Activated CD4-positive, alpha-beta T cell treated with anti-CD3 and anti-CD28 coated beads, Interleukin-2, amount 50 U/mL, for 16 hours (primary cell): ENCODE measurements around the gene HELLS.
"Not testable (repeated sequence)": the region's sequence is repeated elsewhere in the genome, so short reads cannot be mapped to it uniquely, and the experiment has no call there.

Source experiments
- DNase-seq: peaks from one replicate; pipeline ENCODE4 v3.0.0-alpha.2; 2020

HELLS gene

DNA sequence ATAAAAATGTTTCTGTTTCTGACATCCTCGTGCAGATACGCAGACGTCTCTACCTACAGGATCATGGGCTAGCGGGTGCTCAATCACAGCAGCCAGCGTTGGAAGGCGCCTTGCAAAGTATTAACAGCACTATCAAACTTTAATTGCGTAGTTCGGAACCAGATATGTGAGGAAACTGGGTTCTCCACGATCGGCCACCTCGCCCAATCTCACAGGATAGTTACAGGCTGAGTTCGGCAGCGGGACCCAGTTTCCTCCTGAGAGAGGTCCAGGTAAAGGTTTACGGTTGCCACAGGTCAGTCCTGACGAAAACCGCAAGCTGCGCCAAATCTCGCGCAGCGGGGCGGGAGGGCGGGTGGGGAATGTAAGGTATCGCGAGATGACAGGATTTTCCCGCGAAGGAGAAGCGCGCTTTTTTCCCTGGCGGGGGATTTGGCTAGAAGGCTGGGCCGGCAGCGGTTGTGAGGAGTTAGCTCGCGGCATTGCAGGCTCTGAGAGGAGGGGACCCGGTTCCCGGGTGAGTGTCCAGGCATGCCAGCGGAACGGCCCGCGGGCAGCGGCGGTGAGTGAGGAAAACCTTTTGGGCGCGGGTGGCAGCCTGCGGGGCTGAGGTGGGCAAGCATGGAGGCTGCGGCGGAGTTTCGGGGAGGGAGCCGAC, at the start of gene HELLS:
TSS of gene HELLS (plus strand) at position 398 of the 658 bp plus-strand sequence. CDS start at position 532, 134 bp downstream.
- peak; percentile 90 for DNase-seq

DNA sequence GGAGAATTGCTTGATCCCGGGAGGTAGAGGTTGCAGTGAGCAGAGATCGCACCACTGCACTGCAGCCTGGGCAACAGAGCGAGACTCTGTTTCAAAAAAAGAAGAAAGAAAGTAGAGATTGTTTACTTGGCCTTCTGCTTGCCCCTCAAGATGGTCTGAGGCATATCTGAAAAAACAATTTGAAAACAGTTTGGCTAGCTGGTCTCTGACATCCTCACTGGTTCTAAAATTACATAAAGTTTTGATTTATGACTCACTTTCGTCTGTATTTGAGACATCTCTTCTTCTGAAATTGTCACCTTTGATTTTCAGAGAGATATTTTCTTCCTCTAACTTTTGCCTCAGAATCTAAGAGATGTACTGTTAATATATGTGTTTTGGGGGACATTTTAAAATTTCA, 49.6 kb upstream of the HELLS start:
- DNase-seq: peak; percentile 62

DNA sequence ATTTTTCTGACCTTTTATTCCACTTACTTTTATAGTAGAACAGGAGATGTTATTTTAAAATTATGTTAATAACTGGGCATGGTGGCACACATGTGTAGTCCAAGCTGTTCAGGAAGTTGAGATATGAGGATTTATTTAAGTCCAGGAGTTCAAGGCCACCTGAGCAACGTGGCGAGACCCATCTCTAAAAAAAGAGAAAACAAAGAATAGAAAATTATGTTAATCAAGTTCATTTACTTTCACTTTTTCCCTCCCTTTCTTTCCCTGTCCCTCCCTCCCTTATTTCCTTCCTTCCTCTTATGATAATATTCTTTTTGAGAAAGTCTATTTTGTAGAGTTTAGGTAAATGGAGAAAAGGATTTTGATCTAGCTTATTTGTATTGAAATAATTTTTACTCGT, 48.9 kb upstream of the HELLS start:
- DNase-seq: no peak

DNA sequence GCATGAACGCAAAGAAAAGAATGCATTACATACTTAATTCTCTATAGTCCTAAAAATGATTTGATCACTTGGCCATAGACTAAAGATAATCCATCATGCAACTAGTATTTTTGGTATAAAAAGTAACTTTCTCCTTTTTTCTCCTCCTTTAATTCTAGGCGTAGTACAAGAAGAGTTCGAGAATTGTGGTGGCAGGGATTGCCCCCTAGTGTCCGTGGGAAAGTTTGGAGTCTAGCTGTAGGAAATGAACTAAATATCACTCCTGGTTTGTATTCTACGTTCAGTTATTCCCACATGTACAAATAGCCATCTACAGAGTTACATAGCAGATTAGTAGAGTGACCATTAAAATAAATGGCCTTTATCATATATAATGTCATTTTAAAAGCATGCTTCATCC, 45.5 kb upstream of the HELLS start:
- DNase-seq: no peak

DNA sequence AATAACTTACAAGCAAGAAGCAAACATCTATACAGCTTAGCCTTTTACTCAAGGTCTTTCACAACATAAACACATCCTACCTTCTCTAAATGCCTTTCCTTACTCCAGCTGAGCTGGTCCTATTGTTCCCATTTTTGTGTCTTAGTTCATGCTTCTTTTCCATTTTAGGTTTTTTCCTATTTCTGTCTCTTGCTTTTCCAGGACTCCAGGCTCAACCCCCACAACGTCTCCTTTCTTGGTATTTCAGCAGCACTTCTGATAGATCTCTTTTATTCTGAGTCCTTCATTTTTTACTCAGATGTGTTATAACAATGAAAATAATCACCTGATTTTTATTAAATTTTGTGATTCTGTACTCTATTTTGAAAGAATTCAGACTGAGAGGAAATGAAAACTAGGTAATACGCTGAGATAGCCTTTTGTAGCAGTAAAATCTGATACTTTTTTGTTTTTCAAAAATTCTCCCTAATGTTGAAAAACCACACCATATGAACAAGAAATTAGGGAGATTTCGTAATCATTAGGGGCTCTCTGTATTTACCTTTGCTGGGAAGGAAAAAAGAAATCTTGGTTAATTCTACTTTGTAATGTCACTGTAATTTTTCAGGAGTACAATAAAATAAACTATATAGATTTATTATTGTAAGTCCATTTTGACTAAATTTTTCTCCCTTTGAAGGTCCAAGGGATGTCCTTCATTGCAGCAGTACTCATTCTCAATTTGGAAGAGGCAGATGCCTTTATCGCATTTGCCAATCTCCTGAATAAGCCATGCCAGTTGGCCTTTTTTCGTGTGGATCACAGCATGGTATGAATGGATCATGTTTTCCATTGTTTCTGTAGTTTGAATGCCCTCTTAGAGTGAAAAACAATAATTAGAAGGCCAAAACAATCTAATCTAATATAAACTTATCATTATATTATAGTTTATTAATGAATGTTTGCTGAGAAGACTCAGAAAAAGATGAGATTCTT, 24.0 kb upstream of the HELLS start:
- no peak for DNase-seq

DNA sequence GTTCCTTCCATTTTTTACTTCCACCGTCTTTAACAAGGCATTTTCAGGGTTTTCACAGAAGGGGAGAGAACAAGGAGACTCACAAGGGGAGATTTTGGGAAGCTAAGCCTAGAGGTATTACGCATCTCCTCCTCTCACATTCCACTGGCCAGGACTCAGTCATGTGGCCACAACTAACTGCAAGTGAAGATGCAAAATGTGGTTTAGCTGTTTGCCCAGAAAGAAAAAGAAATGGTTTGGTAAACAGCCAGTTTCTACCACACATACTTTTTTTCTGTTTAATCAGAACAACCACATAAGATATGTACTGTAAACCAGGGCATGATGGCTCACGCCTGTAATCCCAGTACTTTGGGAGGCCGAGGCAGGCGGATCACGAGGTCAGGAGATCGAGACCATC, 21.4 kb upstream of the HELLS start:
- DNase-seq: no peak

DNA sequence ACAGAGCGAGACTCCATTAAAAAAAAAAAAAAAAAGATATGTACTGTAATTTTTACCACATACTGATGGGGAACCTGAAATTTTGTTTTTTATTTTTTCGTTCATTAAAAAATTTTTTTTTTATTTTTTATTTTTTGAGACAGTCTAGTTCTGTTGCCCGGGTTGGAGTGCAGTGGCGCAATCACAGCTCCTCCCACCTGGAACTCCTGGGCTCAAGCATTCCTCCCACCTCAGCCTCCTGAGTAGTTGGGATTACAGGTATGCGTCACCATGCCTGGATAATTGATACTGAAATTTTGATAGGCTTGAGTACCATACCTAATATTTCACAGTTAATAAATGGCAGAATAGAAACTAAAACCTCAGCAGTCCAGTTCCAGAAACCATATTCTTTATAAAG, 20.9 kb upstream of the HELLS start:
- no peak for DNase-seq

DNA sequence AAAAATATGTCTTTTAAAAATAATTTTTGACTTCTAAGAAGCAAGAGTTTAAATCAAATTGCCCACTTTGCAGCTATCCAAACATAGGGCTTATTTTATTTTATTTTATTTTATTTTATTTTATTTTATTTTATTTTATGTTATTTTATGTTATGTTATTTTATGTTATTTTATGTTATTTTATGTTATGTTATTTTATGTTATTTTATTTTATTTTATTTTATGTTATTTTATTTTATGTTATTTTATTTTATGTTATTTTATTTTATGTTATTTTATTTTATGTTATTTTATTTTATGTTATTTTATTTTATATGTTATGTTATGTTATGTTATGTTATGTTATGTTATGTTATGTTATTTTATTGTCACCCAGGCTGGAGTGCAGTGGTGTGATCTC, 14.0 kb upstream of the HELLS start:
- not testable (repeated sequence) for DNase-seq

DNA sequence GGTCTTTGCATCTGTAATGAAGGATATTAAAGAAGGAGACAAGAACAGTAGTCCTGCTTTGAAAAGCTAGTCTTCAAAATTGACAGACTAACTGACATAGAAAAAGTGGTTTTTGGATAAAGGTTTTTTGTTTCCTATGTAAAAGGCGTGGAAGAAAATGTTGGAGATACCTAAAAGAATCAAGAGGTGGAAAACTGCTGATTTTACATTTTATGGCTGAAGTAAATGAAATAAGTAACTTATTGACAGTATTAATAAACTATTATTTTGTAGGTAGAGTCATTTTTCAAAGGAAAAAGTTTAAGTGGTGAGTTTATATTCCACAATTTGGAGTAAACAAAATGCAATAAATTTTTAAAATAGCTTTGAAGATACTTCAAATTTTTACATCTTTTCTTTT, 12.6 kb upstream of the HELLS start:
- DNase-seq: no peak

DNA sequence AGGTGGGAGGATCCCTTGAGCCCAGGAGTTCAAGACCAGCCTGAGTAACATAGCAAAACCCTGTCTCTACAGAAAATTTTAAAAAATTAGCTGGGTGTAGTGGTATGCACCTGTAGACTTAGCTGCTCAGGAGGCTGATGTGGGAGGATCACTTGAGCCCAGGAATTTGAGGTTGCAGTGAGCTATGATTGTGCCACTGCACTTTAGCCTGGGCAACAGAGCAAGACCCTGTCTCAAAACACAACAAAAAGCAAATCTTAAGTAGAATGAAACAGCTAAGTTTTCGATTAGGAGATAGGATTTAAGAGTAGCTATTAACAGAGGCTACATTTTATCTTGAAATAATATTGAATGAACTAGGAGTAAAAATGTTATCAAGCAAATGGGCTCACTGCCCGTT, 3.3 kb upstream of the HELLS start:
- DNase-seq: not testable (repeated sequence)

DNA sequence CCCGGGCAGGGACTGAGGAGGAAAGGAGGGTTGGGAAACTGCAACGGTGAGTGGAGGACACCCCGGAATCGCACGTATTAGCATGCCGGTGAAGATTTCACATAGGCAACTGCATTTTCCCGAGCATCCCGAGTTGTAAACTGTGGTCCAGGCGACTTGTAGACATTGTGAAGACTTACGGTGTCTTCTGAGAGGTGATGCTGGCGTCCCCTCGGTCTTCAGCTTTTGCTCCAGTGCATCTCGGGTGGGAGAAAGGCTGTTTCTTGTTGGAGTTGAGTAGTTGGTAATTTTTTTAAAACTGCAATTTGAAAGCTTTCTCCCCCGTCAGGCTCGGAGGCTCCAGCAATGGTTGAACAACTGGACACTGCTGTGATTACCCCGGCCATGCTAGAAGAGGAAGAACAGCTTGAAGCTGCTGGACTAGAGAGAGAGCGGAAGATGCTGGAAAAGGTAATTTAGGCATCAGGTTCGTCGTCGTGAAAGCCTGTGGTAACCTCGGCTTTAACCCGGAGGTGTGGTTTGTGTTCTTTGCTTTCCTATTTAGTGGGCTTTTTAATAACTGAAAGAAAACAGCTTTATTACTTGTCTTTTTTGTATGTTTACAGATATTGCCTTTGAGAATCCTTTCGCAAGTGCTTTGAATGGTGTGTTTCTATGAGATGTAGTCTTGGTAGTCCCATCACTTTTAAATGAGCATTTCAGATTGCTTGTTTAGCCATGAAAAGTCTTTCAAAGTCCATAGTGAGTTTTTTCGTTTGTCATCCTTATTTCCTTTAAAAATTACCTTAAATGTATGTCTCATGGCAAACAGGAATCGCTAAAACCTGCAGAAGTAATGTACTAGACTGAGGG, 687 bp downstream of the HELLS start:
- DNase-seq: peak; percentile 34

DNA sequence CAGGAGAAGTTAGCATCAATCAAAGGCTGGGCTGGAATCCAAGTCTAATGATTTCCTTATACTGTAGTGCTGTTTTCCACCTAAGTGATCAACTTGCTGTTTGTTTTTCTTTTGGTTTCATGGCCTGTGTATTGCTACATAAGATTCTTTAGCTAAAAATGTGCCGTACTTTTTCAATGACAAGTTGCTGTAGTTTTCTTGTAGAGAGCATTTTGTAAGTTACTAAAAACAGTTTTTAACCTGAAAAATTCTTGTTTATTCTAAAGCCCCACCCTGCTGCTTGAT, 1.3 kb downstream of the HELLS start:
- no peak for DNase-seq

DNA sequence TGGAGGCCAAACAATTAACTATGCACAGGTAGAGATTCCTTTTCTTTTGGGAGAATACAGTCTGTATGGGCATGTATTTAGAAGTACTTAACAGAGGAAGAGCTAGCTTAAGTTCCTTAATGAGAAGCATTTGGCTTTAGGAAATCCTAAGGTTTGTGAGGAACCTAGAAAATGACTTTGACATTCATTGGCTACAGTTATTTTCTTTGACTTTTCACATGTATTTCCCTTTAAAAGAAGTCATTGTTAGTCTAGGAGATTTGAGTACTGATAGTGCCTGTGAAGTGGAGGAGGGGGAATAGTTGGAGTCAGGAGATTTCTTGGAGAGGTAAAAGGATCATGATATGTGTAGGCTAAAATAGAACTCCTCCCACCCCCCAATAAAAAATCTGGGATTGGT, 3.6 kb downstream of the HELLS start:
- no peak for DNase-seq

DNA sequence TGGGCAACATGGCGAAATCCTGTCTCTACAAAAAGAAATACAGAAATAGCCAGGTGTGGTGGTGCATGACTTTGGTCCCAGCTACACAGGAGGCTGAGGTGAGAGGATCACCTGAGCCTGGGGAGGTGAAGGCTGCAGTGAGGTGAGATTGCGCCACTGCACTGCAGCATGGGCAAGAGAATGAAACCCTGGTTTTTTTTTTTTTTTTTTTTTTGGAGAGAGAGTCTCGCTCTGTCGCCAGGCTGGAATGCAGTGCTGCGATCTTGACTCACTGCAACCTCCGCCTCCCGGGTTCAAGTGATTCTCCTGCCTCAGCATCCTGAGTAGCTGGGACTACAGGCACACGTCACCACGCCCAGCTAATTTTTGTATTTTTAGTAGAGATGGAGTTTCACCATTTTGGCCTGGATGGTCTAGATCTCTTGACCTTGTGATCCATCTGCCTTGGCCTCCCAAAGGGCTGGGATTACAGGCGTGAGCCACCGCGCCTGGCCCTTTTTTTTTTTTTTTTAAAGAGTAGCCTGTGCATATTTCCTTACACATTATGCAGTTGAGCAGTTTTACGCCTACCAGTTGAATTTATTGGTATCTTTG, 22.2 kb downstream of the HELLS start:
- not testable (repeated sequence) for DNase-seq

DNA sequence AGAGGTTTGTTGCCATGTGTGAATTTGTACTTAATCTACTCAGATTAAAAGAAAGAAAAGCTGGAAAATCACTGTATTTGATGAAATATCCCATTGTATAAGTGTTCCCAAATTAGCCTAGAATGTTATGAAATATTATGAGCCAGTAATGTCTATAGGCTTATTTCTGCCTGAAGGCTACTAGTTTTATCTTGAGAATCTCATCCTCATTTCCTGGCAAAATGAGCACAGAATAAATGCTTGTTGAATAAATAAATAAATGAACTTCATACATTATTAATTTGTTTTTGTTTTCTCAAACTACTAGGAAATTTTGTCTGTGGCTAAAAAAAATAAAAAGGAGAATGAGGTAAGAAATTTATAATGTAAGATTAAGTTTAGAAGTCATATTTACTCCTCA, 25.5 kb downstream of the HELLS start:
- no peak for DNase-seq

DNA sequence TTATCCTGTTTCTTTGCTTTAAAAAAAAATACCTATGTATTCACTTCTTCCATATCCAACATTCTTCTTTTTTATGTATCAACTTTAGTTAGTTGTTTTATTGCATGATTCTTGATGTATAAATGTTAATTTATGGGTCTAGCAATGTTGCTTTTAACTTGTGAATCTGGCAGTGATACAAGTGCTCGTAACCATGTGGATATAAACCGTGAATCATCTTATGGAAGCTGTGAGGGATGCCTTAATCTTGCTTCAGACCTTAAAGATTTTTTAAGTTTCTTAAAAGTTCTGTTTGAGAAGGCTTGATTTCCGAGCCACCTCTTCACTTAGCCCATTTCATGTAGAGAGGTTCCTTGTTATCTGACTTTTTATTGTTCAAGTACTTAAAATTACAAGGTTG, 25.9 kb downstream of the HELLS start:
- DNase-seq: no peak

DNA sequence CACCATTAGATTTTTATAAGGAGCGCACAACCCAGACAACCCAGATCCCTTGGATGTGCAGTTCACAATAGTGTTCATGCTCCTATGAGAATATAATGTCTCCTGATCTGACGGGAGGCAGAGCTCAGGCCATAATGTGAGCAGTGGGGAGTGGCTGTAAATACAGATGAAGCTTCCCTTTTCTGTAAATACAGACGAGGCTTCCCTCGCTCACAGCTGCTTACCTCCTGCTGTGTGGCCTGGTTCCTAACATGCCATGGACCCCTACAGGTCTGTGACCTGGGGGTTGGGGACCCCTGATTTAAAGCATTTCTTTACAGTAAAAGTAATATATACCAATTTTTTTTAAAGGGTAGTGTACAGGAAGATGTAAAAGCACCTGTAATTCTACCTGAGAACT, 33.2 kb downstream of the HELLS start:
- no peak for DNase-seq

DNA sequence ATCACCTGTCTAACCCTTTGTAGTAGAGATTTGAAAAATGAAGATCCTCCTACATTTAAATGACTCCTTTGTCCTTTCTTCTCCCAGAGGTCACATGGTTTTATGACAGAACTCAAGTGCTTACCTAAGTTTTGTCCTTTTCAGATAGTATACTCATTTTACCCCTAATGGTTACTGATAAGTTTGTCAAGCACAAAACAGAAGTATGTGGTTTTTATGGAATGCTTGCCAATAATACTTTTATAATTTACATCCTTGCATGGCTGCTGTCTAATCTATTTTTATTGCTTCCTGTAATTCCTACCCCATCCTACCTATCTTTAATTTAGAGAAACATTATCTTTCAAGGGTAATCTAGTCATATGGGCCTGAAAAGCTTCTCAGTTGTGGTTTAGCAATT, 37.5 kb downstream of the HELLS start:
- no peak for DNase-seq

DNA sequence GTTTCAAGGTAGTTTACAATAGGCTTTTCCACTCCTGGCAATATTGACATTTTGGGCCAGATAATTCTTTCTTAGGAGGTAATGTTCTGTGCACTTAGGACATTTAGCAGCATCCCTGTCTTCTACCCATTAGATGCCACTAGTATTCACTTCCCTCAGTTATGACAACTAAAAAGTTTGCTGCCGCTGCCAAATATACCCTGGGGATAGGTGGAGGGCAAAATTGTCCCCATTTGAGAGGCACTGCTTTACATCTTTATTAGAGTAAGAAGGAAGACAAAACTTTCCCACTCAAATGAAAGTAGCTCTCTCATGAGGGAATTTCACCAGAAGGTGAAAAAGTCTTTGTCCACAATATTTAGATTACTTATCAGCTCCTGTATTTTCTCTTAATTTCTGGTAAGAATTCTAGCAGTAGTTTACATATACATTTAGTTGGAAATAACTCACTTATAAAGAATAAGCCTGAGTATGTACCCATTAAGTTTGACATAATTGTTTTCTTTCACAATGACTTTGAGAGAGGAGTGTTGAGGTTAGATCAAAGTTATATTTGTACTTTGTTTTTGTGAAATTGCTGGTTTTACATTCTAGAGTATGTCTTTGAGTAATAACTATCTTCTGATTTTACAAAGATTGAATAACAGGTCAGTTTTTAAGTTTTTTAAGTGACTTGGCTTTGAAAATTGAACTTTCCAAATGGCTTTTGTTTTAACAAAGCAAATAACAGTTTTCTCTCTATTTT, 46.0 kb downstream of the HELLS start:
- peak; percentile 74 for DNase-seq

DNA sequence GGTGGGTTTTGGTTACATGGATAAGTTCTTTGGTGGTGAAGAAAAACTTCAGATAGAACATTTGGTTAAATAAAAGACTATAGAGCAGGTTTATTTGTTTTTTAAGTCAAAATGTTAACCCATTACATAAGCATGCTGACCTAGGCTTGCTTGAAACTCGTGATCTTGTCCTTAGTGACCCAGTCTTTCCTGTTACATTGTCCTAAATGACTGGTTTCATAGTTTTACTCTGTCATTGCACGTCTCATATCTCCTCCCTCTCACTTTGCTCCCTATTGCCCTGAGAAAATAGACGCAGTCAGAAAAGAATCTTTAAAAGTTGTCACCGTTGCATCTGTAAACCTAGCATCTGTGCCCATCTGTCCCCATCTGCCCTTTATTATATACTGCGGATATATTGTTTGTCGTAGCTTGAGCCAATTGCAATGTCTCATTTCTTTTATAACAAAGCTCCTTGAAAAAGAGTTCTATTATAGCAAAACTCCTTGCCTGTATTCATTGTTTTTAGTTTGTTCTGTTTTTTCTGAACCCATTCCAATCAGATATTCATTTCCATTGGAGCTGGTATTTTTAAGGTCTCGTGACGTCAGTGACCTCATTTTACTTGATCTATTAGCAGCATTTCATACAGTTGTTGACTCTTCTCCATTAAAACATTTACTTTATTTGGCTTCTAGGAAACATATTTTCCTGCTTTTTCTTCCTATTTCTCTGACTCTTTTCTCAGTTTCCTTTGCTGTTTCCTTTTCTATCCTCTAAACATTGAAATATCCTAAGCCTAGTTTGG, 57.3 kb downstream of the HELLS start:
- peak; percentile 16 for DNase-seq

DNA sequence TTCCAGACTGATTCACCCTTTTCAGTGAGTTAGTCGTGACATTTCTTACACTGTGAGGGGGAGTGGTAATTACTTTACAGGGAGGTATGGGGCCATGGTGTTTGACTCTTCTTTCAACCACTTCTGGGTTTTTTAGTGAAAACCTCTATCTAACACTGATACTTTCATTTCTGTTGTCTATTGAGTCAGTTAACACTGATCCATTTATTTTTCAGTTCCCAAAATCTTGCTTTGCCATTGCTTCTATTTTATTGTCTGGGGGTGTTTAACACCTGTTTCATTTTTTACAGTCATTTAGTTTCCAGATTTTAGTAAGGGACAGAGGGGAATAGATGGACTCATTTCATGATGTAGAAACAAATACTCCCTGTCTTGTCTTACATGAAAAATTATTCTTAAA, 61.5 kb downstream of the HELLS start:
- DNase-seq: peak; percentile 56

DNA sequence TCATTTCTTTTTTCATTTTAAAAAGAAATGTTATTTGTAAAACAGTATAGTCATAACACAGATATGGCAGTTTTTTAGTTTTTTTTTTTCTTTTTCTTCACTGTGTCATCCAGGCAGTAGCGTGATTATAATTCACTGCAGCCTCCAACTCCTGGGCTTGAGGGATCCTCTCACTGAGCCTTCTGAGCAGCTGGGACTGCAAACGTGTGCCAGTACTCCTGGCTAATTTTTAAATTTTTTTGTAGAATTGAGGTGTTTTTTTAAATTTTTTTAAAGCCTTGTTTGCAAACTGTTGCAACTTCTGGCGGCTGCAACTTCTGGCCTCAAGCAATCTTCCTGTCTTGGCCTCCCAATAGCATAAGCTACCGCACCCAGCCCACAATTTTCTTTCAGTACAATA, 63.0 kb downstream of the HELLS start:
- DNase-seq: no peak
